Neural cell (in vitro differentiated cells): ENCODE measurements around the gene ATP2B2.

ENCODE experiments used
- CTCF ChIP-seq: fragments of 450-650 bp; IDR thresholded peaks from 2 replicates; pipeline ENCODE4 v1.5.1; 2014; ENCODE audit warnings: antibody characterized with exemption, mild to moderate bottlenecking, moderate library complexity; ENCODE audit not compliant: poor library complexity, severe bottlenecking
- POLR2AphosphoS5 ChIP-seq: IDR thresholded peaks from 2 replicates; pipeline ENCODE4 v1.6.1; 2012
- RAD21 ChIP-seq: fragments of 450-650 bp; conservative IDR thresholded peaks from 2 replicates; pipeline ENCODE4 v1.6.1; 2014; ENCODE audit warnings: antibody characterized with exemption, mild to moderate bottlenecking, moderate library complexity
- REST ChIP-seq: IDR thresholded peaks from 2 replicates; pipeline ENCODE4 v1.6.1; 2012; ENCODE audit warnings: borderline replicate concordance

- TF ChIP-seq CTCF (no peak), POLR2AphosphoS5 (no peak), REST (no peak), RAD21 (no peak)
Measured at GRCh38 chr3:10330319-10330718, 175.1 kb downstream of the ATP2B2 start.
